ENCODE data around the gene GALNT7.
A peak's percentile ranks its signal among the peaks of the same experiment; 100 is the strongest.

The GALNT7 gene

DNA sequence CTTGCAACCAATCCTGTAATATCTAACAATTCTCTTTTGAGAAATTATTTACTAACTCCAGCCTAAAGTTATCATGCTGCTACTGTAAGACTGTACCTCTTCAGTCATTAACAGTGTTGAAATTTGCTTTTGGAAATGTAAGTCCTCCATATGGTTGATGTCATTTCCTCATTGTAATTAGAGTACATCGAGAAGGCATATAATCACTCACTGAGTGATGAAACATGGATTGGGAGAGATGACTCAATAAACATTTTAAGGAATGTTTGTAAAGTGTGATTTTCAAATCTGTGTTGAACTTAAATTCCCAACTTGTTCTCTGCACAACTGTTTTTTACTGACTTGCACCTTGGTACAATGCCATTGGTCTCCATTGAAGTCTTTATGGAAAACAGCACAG lies 104.4 kb downstream of the GALNT7 start:
- Histone ChIP-seq H3K36me3 (no peaks in the 10 kb centered on the region), H3K4me3 (ENCODE audit: low read depth, low read length) (no peak overlapping the region), H3K27me3 (ENCODE audit: insufficient read depth, low read depth, severe bottlenecking) (no peaks in the 10 kb centered on the region), H3K9me3 (ENCODE audit: severe bottlenecking) (no peaks in the 10 kb centered on the region), H3K27ac (no peak overlapping the region)
- DNase-seq, result no peak
- no peak for TF ChIP-seq CTCF (IDR thresholded peaks at IDR 0.05; ENCODE audit: low read depth, low read length)

- Histone ChIP-seq H3K27ac (no peak overlapping the region), H3K27me3 (ENCODE audit: insufficient read depth, low read depth, severe bottlenecking) (no peaks in the 10 kb centered on the region), H3K4me3 (ENCODE audit: low read depth, low read length) (no peak overlapping the region), H3K36me3 (no peaks in the 10 kb centered on the region), H3K9me3 (ENCODE audit: severe bottlenecking) (no peaks in the 10 kb centered on the region)
- DNase-seq, result no peak
- TF ChIP-seq CTCF (IDR thresholded peaks at IDR 0.05; ENCODE audit: low read depth, low read length), result no peak
Measured at GRCh38 chr4:173273941-173274340, 105.3 kb downstream of the GALNT7 start.

GRCh38 chr4:173274744-173275143 lies 106.1 kb downstream of the GALNT7 start:
- no peaks in the 10 kb centered on the region for H3K9me3 ChIP-seq (ENCODE audit: severe bottlenecking)
- no peak for TF ChIP-seq CTCF (IDR thresholded peaks at IDR 0.05; ENCODE audit: low read depth, low read length)
- H3K27me3 ChIP-seq (ENCODE audit: insufficient read depth, low read depth, severe bottlenecking), result no peaks in the 10 kb centered on the region
- H3K36me3 ChIP-seq, result no peaks in the 10 kb centered on the region
- DNase-seq, result no peak
- H3K4me3 ChIP-seq (ENCODE audit: low read depth, low read length), result no peak overlapping the region
- no peak overlapping the region for H3K27ac ChIP-seq

DNA sequence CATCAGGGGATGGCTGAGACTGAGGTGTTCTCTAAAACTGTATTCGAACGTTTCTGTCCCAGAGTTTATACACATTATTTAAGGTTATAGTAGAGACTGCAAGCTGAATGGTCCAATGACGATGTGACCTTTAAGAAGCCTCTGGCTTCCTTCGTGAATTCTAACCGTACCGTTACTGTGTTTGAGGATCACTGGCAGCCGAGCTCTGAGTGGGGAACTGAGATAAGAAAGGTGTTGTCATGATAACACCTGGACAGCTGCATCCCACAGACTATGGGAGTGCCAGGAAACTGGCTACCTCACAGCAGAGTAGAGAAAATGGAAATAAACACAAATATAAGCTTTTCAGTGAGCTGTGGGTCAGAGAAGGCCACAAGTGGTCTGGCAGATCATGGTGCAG lies 106.5 kb downstream of the GALNT7 start:
- Histone ChIP-seq H3K9me3 (ENCODE audit: severe bottlenecking) (no peaks in the 10 kb centered on the region), H3K27me3 (ENCODE audit: insufficient read depth, low read depth, severe bottlenecking) (no peaks in the 10 kb centered on the region), H3K27ac (no peak overlapping the region), H3K36me3 (no peaks in the 10 kb centered on the region), H3K4me3 (ENCODE audit: low read depth, low read length) (no peak overlapping the region)
- DNase-seq, result no peak
- no peak for TF ChIP-seq CTCF (IDR thresholded peaks at IDR 0.05; ENCODE audit: low read depth, low read length)

- Histone ChIP-seq H3K36me3 (no peaks in the 10 kb centered on the region), H3K9me3 (ENCODE audit: severe bottlenecking) (no peaks in the 10 kb centered on the region), H3K27ac (no peak overlapping the region), H3K4me3 (ENCODE audit: low read depth, low read length) (no peak overlapping the region), H3K27me3 (ENCODE audit: insufficient read depth, low read depth, severe bottlenecking) (no peaks in the 10 kb centered on the region)
- no peak for DNase-seq
- no peak for TF ChIP-seq CTCF (IDR thresholded peaks at IDR 0.05; ENCODE audit: low read depth, low read length)
Measured at GRCh38 chr4:173277340-173277739, 108.7 kb downstream of the GALNT7 start.

GRCh38 chr4:173280998-173281397 lies 112.4 kb downstream of the GALNT7 start:
- H3K9me3 ChIP-seq (ENCODE audit: severe bottlenecking), result peaks cover 6% of the 10 kb centered on the region
- no peak for DNase-seq
- TF ChIP-seq CTCF (IDR thresholded peaks at IDR 0.05; ENCODE audit: low read depth, low read length), result peak; percentile 24; the same call in 1 of the 2 replicates
- H3K4me3 ChIP-seq (ENCODE audit: low read depth, low read length), result no peak overlapping the region
- no peak overlapping the region for H3K27ac ChIP-seq
- no peaks in the 10 kb centered on the region for H3K27me3 ChIP-seq (ENCODE audit: insufficient read depth, low read depth, severe bottlenecking)
- no peaks in the 10 kb centered on the region for H3K36me3 ChIP-seq
